ENCODE measurements around the gene UNC5B. TPM values are rescaled to one million over a fixed set of nuclear protein-coding genes. Genes with fewer than 3 reads are reported as not detected.

The UNC5B gene
- total RNA-seq, 1 experiment from 2014 or later, result 49.6 TPM

DNA sequence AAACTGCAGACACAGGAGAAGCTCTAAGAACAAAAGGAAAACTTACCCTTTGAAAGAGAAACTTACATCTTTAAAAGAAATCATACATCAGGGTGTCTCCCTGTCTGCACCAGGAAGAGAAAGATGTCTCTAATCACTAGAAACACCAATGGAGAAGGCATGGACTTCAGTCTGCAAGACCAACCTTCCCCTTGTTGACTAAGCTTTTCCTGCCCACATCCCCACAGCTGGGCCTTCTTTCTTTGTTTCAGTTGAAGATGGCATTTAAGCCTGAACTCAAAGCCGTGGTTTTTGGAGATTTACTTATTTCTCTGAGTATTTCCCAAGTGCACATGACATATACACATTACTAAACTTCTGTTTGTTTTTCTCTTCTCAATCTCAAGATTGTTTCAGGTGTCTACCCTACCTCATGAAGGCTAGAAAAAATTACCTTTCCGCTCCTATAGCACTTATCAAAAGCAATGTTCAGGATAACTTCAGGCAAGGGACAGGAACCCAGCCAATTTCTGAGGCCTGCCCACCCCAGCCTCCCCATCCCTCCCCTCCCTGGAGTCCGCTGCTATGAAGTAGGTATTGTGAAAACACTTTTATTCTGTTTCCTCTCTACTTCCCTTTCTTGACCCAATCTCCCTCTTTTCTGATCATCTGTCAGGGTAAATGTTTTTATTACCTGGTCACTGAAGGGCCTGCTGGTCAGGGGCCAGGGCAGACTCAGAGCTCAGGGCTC lies 103.9 kb downstream of the UNC5B start:
- no peak overlapping the region for H3K4me3 Mint-ChIP-seq
- ChIA-PET POLR2A (no interaction called here), CTCF (interaction anchor here (1.4 to 7.5 kb wide), 14 partner anchors 28 to 496 kb away, joined by 3 to 120 read pairs (median 8); partner anchors contain the start of gene CDH23)
- H3K27me3 Mint-ChIP-seq (ENCODE audit: low read depth), result peaks cover 13% of the 10 kb centered on the region
- no peak for ATAC-seq
- H3K9me3 Mint-ChIP-seq, result no peaks in the 10 kb centered on the region
- no peaks in the 10 kb centered on the region for H3K36me3 Mint-ChIP-seq
- TF ChIP-seq OVOL2 (CRISPR knock-in tag; IDR thresholded peaks at IDR 0.05; ENCODE audit: borderline replicate concordance) (no peak), GABPB1 (CRISPR knock-in tag; IDR thresholded peaks at IDR 0.05) (no peak), JUN (CRISPR knock-in tag; IDR thresholded peaks at IDR 0.05) (no peak), ZNF219 (CRISPR knock-in tag; IDR thresholded peaks at IDR 0.05; ENCODE audit: borderline replicate concordance) (no peak), ZNF317 (CRISPR knock-in tag; IDR thresholded peaks at IDR 0.05; ENCODE audit: borderline replicate concordance, low read depth) (no peak)
- TF ChIP-seq, protein P1, sequence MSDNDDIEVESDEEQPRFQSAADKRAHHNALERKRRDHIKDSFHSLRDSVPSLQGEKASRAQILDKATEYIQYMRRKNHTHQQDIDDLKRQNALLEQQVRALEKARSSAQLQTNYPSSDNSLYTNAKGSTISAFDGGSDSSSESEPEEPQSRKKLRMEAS (CRISPR knock-in tag; IDR thresholded peaks at IDR 0.05), result no peak
- TF ChIP-seq, protein P2, sequence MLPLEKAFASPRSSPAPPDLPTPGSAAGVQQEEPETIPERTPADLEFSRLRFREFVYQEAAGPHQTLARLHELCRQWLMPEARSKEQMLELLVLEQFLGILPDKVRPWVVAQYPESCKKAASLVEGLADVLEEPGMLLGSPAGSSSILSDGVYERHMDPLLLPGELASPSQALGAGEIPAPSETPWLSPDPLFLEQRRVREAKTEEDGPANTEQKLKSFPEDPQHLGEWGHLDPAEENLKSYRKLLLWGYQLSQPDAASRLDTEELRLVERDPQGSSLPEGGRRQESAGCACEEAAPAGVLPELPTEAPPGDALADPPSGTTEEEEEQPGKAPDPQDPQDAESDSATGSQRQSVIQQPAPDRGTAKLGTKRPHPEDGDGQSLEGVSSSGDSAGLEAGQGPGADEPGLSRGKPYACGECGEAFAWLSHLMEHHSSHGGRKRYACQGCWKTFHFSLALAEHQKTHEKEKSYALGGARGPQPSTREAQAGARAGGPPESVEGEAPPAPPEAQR (CRISPR knock-in tag; IDR thresholded peaks at IDR 0.05), result no peak
- no peak for DNase-seq (ENCODE audit: low spot score)
- no peak overlapping the region for H3K27ac Mint-ChIP-seq
- peaks cover 18% of the 10 kb centered on the region for H3K4me1 Mint-ChIP-seq

DNA sequence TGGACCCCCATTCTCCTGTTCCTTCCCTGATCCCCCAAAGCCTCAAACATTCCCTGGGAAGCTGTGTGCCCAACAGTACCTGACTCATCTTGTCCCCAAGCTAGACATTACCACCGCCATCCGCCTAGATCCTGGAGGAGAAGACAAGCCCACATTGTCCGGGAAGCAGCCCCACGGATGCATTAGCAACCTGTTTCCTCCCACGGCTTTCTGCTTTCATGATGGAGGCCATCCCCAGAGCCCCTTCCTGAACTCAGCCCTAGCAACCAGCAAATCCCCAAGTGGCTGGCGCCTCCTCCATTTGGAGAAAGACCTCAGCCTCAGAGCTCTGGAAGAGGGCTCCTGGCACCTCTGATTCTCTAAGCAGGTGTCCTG lies 104.4 kb downstream of the UNC5B start:
- Mint-ChIP-seq H3K9me3 (no peaks in the 10 kb centered on the region), H3K27ac (no peak overlapping the region), H3K4me1 (peaks cover 18% of the 10 kb centered on the region), H3K4me3 (no peak overlapping the region), H3K27me3 (ENCODE audit: low read depth) (peaks cover 13% of the 10 kb centered on the region), H3K36me3 (no peaks in the 10 kb centered on the region)
- ATAC-seq (no peak), DNase-seq (ENCODE audit: low spot score) (no peak)
- ChIA-PET POLR2A (interaction anchor here (0.7 kb wide), 1 partner anchor 441 kb away, joined by 4 read pairs; no protein-coding TSS in a partner anchor), CTCF (interaction anchor here (0.6 to 7.5 kb wide), 16 partner anchors 10 to 391 kb away, joined by 3 to 120 read pairs (median 8); partner anchors contain the start of gene CDH23)
- TF ChIP-seq, protein P3, sequence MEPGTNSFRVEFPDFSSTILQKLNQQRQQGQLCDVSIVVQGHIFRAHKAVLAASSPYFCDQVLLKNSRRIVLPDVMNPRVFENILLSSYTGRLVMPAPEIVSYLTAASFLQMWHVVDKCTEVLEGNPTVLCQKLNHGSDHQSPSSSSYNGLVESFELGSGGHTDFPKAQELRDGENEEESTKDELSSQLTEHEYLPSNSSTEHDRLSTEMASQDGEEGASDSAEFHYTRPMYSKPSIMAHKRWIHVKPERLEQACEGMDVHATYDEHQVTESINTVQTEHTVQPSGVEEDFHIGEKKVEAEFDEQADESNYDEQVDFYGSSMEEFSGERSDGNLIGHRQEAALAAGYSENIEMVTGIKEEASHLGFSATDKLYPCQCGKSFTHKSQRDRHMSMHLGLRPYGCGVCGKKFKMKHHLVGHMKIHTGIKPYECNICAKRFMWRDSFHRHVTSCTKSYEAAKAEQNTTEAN (CRISPR knock-in tag; IDR thresholded peaks at IDR 0.05), result no peak
- TF ChIP-seq ESRRA (CRISPR knock-in tag; IDR thresholded peaks at IDR 0.05; ENCODE audit: borderline replicate concordance), result no peak

DNA sequence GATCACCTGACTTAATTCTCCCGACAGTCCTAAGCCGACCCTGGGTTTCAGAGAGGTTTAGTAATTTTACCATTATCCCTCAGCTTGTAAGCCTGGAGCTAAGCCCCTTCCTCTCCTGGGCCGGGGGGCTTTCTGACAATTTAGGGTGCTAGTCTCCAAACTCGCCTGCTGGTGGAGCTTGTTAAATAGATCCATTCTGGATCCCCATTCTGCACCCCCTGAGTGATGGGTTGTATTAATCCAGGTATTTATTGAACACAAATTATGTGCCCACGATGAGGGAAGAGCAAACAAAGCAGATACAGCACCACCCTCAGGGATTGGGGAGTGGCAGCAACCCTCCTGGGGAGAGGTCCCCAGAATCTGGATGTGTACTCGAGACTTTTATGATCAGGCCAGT lies 105.4 kb downstream of the UNC5B start:
- Mint-ChIP-seq H3K4me1 (peaks cover 18% of the 10 kb centered on the region), H3K36me3 (peaks cover under 1% of the 10 kb centered on the region; the same call in 1 of the 2 replicates), H3K4me3 (no peak overlapping the region), H3K27me3 (ENCODE audit: low read depth) (peaks cover 12% of the 10 kb centered on the region), H3K9me3 (no peaks in the 10 kb centered on the region), H3K27ac (no peak overlapping the region)
- ChIA-PET POLR2A (interaction anchor here (0.5 kb wide), 1 partner anchor 317 kb away, joined by 4 read pairs; no protein-coding TSS in a partner anchor), CTCF (interaction anchor here (0.6 to 7.5 kb wide), 19 partner anchors 8 to 494 kb away, joined by 3 to 120 read pairs (median 8); partner anchors contain the start of gene CDH23)
- ATAC-seq (no peak), DNase-seq (ENCODE audit: low spot score) (no peak)
- no peak for TF ChIP-seq FOXJ3 (CRISPR knock-in tag; IDR thresholded peaks at IDR 0.05; ENCODE audit: borderline replicate concordance)
- TF ChIP-seq, protein P4, sequence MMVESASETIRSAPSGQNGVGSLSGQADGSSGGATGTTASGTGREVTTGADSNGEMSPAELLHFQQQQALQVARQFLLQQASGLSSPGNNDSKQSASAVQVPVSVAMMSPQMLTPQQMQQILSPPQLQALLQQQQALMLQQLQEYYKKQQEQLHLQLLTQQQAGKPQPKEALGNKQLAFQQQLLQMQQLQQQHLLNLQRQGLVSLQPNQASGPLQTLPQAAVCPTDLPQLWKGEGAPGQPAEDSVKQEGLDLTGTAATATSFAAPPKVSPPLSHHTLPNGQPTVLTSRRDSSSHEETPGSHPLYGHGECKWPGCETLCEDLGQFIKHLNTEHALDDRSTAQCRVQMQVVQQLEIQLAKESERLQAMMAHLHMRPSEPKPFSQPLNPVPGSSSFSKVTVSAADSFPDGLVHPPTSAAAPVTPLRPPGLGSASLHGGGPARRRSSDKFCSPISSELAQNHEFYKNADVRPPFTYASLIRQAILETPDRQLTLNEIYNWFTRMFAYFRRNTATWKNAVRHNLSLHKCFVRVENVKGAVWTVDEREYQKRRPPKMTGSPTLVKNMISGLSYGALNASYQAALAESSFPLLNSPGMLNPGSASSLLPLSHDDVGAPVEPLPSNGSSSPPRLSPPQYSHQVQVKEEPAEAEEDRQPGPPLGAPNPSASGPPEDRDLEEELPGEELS (CRISPR knock-in tag; IDR thresholded peaks at IDR 0.05), result no peak
- TF ChIP-seq ZNF396 (CRISPR knock-in tag; IDR thresholded peaks at IDR 0.05; ENCODE audit: borderline replicate concordance), result no peak
- TF ChIP-seq, protein P5, sequence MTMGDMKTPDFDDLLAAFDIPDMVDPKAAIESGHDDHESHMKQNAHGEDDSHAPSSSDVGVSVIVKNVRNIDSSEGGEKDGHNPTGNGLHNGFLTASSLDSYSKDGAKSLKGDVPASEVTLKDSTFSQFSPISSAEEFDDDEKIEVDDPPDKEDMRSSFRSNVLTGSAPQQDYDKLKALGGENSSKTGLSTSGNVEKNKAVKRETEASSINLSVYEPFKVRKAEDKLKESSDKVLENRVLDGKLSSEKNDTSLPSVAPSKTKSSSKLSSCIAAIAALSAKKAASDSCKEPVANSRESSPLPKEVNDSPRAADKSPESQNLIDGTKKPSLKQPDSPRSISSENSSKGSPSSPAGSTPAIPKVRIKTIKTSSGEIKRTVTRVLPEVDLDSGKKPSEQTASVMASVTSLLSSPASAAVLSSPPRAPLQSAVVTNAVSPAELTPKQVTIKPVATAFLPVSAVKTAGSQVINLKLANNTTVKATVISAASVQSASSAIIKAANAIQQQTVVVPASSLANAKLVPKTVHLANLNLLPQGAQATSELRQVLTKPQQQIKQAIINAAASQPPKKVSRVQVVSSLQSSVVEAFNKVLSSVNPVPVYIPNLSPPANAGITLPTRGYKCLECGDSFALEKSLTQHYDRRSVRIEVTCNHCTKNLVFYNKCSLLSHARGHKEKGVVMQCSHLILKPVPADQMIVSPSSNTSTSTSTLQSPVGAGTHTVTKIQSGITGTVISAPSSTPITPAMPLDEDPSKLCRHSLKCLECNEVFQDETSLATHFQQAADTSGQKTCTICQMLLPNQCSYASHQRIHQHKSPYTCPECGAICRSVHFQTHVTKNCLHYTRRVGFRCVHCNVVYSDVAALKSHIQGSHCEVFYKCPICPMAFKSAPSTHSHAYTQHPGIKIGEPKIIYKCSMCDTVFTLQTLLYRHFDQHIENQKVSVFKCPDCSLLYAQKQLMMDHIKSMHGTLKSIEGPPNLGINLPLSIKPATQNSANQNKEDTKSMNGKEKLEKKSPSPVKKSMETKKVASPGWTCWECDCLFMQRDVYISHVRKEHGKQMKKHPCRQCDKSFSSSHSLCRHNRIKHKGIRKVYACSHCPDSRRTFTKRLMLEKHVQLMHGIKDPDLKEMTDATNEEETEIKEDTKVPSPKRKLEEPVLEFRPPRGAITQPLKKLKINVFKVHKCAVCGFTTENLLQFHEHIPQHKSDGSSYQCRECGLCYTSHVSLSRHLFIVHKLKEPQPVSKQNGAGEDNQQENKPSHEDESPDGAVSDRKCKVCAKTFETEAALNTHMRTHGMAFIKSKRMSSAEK (CRISPR knock-in tag; IDR thresholded peaks at IDR 0.05; ENCODE audit: borderline replicate concordance), result no peak
- TF ChIP-seq FOXP1 (CRISPR knock-in tag; IDR thresholded peaks at IDR 0.05; ENCODE audit: borderline replicate concordance), result no peak
- no peak for TF ChIP-seq TP53 (CRISPR knock-in tag; IDR thresholded peaks at IDR 0.05)
- TF ChIP-seq, protein P6, sequence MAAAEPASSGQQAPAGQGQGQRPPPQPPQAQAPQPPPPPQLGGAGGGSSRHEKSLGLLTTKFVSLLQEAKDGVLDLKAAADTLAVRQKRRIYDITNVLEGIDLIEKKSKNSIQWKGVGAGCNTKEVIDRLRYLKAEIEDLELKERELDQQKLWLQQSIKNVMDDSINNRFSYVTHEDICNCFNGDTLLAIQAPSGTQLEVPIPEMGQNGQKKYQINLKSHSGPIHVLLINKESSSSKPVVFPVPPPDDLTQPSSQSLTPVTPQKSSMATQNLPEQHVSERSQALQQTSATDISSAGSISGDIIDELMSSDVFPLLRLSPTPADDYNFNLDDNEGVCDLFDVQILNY (CRISPR knock-in tag; IDR thresholded peaks at IDR 0.05), result no peak
- TF ChIP-seq SOX15 (CRISPR knock-in tag; IDR thresholded peaks at IDR 0.05), result no peak
- TF ChIP-seq HMGA2 (CRISPR knock-in tag; IDR thresholded peaks at IDR 0.05), result no peak
- TF ChIP-seq, protein P7, sequence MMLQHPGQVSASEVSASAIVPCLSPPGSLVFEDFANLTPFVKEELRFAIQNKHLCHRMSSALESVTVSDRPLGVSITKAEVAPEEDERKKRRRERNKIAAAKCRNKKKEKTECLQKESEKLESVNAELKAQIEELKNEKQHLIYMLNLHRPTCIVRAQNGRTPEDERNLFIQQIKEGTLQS (CRISPR knock-in tag; conservative IDR thresholded peaks at IDR 0.05), result no peak
- no peak for TF ChIP-seq ETV6 (CRISPR knock-in tag; IDR thresholded peaks at IDR 0.05)
- TF ChIP-seq OVOL2 (CRISPR knock-in tag; IDR thresholded peaks at IDR 0.05; ENCODE audit: borderline replicate concordance), result no peak

Data from WTC11 (cell line).